Fibroblast of lung (primary cell): ENCODE data around the gene DNTT. TPM values are rescaled to one million over a fixed set of nuclear protein-coding genes. Genes with fewer than 3 reads are reported as not detected.

Source experiments
- DNase-seq, 2 donors: peaks; one replicate each; pipeline versions ENCODE4 v3.0.0 to v3.0.0-alpha.2; 2010; ENCODE audit warnings: low read depth in 2 of 2
- H2AFZ ChIP-seq: 2 replicates; pipeline ENCODE4 v1.5.1; 2012; ENCODE audit warnings: low read length, control low read depth, inconsistent platforms
- H3K27ac ChIP-seq: 2 replicates; pipeline ENCODE4 v1.5.1; 2011; ENCODE audit warnings: low read length, control low read depth; ENCODE audit not compliant: insufficient read depth
- H3K27me3 ChIP-seq: 2 replicates; pipeline ENCODE4 v1.5.1; 2011; ENCODE audit warnings: mild to moderate bottlenecking, low read length; ENCODE audit not compliant: control insufficient read depth, insufficient read depth
- H3K36me3 ChIP-seq: 2 replicates; pipeline ENCODE4 v1.5.1; 2011; ENCODE audit warnings: low read length; ENCODE audit not compliant: control insufficient read depth, insufficient read depth
- H3K4me1 ChIP-seq: 2 replicates; pipeline ENCODE4 v1.5.1; 2011; ENCODE audit warnings: low read length; ENCODE audit not compliant: control insufficient read depth, insufficient read depth; ENCODE audit errors: extremely low read depth
- H3K4me2 ChIP-seq: 2 replicates; pipeline ENCODE4 v1.5.1; 2011; ENCODE audit warnings: low read length, control low read depth; ENCODE audit not compliant: insufficient read depth; ENCODE audit errors: extremely low read depth
- H3K4me3 ChIP-seq, 4 experiments: fragments of 200-600 bp in 1 of 4; sonication (generic) in 1 of 4; replicated peaks in 1 of 4; 2 replicates each; pipeline ENCODE4 v1.5.1; 2011 to 2016; ENCODE audit warnings: low read length in 4 of 4, low read depth in 3 of 4, mild to moderate bottlenecking in 3 of 4, control low read depth in 2 of 4, inconsistent platforms in 1 of 4, mixed read lengths in 1 of 4; ENCODE audit not compliant: insufficient read depth in 1 of 4; ENCODE audit errors: control extremely low read depth in 1 of 4
- H3K79me2 ChIP-seq: 2 replicates; pipeline ENCODE4 v1.5.1; 2012; ENCODE audit warnings: mild to moderate bottlenecking, low read length, inconsistent platforms; ENCODE audit not compliant: control insufficient read depth, insufficient read depth
- H3K9ac ChIP-seq: 2 replicates; pipeline ENCODE4 v1.5.1; 2011; ENCODE audit warnings: mild to moderate bottlenecking, low read length, control low read depth; ENCODE audit not compliant: insufficient read depth
- H3K9me3 ChIP-seq: 2 replicates; pipeline ENCODE4 v1.5.1; 2012; ENCODE audit warnings: low read depth, low read length; ENCODE audit not compliant: control insufficient read depth, insufficient read depth
- H4K20me1 ChIP-seq: 2 replicates; pipeline ENCODE4 v1.5.1; 2011; ENCODE audit warnings: low read length; ENCODE audit not compliant: control insufficient read depth, insufficient read depth; ENCODE audit errors: extremely low read depth
- CTCF ChIP-seq, 2 donors: IDR thresholded peaks in 1 of 2; conservative IDR thresholded peaks in 1 of 2; 1 replicate in 1 of 2; 2 replicates in 1 of 2; pipeline ENCODE4 v1.5.1; 2011 to 2012; ENCODE audit warnings: low read length in 2 of 2, control low read depth in 1 of 2, inconsistent platforms in 1 of 2, low read depth in 1 of 2, mild to moderate bottlenecking in 1 of 2
- EZH2 ChIP-seq: IDR thresholded peaks from 2 replicates; pipeline ENCODE4 v1.5.1; 2012; ENCODE audit warnings: low read length, control low read depth, mild to moderate bottlenecking; ENCODE audit errors: missing control alignments
- polyA plus RNA-seq, 2 donors: library from polyadenylated mRNA; depleted of rRNA in 1 of 2; stranded (reverse) in 1 of 2; unstranded in 1 of 2; fragments of >200 nt; gene quantifications; 2 replicates each; pipeline ENCODE4 v1.2.1, GENCODE V29; 2011 to 2012; ENCODE audit warnings: missing spikeins in 1 of 2
- total RNA-seq: library from RNA; depleted of rRNA; stranded (reverse); fragments of >200 nt; gene quantifications from 2 replicates; pipeline ENCODE4 v1.2.1, GENCODE V29; 2014

DNTT gene
- total and polyA plus RNA-seq, 2 donors (not counting 1 experiment from before 2014, with no cell fraction given), result not detected

- Histone ChIP-seq H3K4me1 (no peaks in the 10 kb centered on the region), H2AFZ (no peak overlapping the region), H3K9me3 (no peaks in the 10 kb centered on the region), H3K27me3 (no peaks in the 10 kb centered on the region), H3K4me2 (no peak overlapping the region), H3K9ac (no peak overlapping the region), H3K27ac (no peak overlapping the region), H3K79me2 (no peaks in the 10 kb centered on the region), H4K20me1 (no peaks in the 10 kb centered on the region), H3K36me3 (no peaks in the 10 kb centered on the region), H3K4me3 (no peak overlapping the region)
- no peak for DNase-seq
- TF ChIP-seq EZH2 (no peak), CTCF (conservative IDR thresholded peaks at IDR 0.05 in 1 of 2, IDR thresholded peaks at IDR 0.05 in 1 of 2; ENCODE audit: low read depth in 1 of 2, low read length in 2 of 2) (no peak)
Observed at GRCh38 chr10:96261132-96261531, 43.1 kb upstream of the DNTT start.

GRCh38 chr10:96261930-96262329 is 42.3 kb upstream of the DNTT start:
- H3K4me1 ChIP-seq, result no peaks in the 10 kb centered on the region
- H3K4me2 ChIP-seq, result no peak overlapping the region
- no peak overlapping the region for H2AFZ ChIP-seq
- H3K4me3 ChIP-seq, result no peak overlapping the region
- H3K9me3 ChIP-seq, result no peaks in the 10 kb centered on the region
- no peaks in the 10 kb centered on the region for H3K27me3 ChIP-seq
- TF ChIP-seq CTCF (conservative IDR thresholded peaks at IDR 0.05 in 1 of 2, IDR thresholded peaks at IDR 0.05 in 1 of 2; ENCODE audit: low read depth in 1 of 2, low read length in 2 of 2), result no peak
- no peak for TF ChIP-seq EZH2
- no peaks in the 10 kb centered on the region for H3K79me2 ChIP-seq
- H4K20me1 ChIP-seq, result no peaks in the 10 kb centered on the region
- no peak overlapping the region for H3K27ac ChIP-seq
- H3K9ac ChIP-seq, result no peak overlapping the region
- no peaks in the 10 kb centered on the region for H3K36me3 ChIP-seq
- no peak for DNase-seq

GRCh38 chr10:96263176-96263575 is 41.1 kb upstream of the DNTT start:
- Histone ChIP-seq H3K4me2 (no peak overlapping the region), H3K9ac (no peak overlapping the region), H3K4me3 (no peak overlapping the region), H3K27me3 (no peaks in the 10 kb centered on the region), H3K27ac (no peak overlapping the region), H2AFZ (no peak overlapping the region), H4K20me1 (no peaks in the 10 kb centered on the region), H3K4me1 (no peaks in the 10 kb centered on the region), H3K79me2 (no peaks in the 10 kb centered on the region), H3K36me3 (no peaks in the 10 kb centered on the region), H3K9me3 (no peaks in the 10 kb centered on the region)
- TF ChIP-seq EZH2, result no peak
- no peak for TF ChIP-seq CTCF (conservative IDR thresholded peaks at IDR 0.05 in 1 of 2, IDR thresholded peaks at IDR 0.05 in 1 of 2; ENCODE audit: low read depth in 1 of 2, low read length in 2 of 2)
- no peak for DNase-seq
